ENCODE measurements around the gene DTWD2. TPM values are rescaled to one million over a fixed set of nuclear protein-coding genes. Genes with fewer than 3 reads are reported as not detected.

Gene DTWD2
- total RNA-seq, 4 donors from 2014 or later, result 17.6 to 37.8 (median 28.8) TPM

DNA sequence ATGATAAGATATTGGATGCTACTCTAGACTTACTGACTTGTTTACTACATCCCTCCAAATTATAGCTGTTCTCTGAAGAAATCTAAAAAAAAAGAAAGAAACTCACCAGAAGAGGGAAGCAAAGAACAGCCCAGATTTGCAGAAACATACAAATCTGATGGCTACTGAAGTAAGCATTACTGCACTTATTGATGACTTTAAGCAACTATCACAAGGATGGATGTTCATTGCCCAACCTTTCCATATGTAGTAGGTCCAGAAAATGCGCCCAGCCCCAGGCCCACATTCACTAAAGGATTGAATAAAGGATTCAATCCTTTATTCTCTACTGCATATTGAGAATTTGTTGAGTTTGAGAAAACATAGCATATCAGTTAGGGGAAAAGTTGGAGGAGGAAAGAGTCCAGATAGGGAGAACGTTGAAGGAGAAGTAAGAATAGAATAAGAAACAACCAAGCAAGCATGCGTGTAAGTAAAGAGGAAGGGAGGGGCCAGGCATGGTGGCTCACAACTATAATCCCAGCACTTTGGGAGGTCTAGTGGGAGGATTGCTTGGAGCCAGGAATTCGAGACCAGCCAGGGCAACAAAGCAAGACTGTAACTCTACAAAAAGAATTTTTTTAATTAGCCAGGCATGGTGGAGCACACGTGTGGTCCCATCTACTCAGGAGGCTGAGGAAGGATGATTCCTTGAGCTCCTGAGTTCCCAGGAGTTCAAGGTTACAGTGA is 33.8 kb upstream of the DTWD2 start:
- WGBS, 2 donors, result 65 to 66% methylated on average over 5 of the region's 5 CpGs
- DNase-seq, result no peak
- Histone ChIP-seq H3K27me3 (no peaks in the 10 kb centered on the region), H3K9me3 (no peaks in the 10 kb centered on the region), H3K4me1 (no peaks in the 10 kb centered on the region), H3K36me3 (no peaks in the 10 kb centered on the region), H3K4me3 (replicated peaks in 1 of 3) (no peak overlapping the region), H3K27ac (no peak overlapping the region)
- TF ChIP-seq POLR2A (IDR thresholded peaks at IDR 0.05), result no peak
- TF ChIP-seq, protein P1, sequence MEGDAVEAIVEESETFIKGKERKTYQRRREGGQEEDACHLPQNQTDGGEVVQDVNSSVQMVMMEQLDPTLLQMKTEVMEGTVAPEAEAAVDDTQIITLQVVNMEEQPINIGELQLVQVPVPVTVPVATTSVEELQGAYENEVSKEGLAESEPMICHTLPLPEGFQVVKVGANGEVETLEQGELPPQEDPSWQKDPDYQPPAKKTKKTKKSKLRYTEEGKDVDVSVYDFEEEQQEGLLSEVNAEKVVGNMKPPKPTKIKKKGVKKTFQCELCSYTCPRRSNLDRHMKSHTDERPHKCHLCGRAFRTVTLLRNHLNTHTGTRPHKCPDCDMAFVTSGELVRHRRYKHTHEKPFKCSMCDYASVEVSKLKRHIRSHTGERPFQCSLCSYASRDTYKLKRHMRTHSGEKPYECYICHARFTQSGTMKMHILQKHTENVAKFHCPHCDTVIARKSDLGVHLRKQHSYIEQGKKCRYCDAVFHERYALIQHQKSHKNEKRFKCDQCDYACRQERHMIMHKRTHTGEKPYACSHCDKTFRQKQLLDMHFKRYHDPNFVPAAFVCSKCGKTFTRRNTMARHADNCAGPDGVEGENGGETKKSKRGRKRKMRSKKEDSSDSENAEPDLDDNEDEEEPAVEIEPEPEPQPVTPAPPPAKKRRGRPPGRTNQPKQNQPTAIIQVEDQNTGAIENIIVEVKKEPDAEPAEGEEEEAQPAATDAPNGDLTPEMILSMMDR (IDR thresholded peaks at IDR 0.05), result peak in 4 of 6 experiments; percentile 19 to 54 (median 48)
- intact Hi-C loops (cut with DNase I), result no loop called here

DNA sequence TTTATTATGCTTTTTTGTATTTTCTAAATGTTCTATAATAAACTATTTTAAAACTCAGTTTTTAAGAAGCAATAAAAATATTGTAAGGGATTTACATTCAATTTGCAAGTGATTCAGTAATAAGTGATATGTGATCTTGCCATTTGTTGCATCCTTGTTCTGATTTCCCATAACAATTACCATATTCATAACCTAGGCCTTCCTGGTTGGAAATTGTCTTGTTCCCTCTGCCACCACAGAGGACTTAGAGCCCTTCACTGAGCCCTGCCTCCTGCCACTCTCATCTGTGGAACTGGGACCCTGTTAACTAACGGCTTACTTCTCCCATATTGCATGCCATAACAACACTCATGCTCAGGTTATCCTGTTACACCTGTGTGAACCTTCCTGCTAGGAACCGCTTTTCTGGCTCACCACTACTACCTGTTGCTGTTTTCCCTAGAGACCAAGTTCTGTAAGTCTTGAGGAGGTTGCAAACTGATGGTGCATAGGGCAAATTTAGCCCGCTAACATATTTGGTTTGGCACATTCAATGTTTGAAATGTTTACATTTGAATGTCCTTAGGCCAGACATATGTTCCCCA is 32.9 kb upstream of the DTWD2 start:
- TF ChIP-seq POLR2A (IDR thresholded peaks at IDR 0.05), result no peak
- TF ChIP-seq, protein P1 (IDR thresholded peaks at IDR 0.05), result no peak
- no peak for DNase-seq
- Histone ChIP-seq H3K36me3 (no peaks in the 10 kb centered on the region), H3K27me3 (no peaks in the 10 kb centered on the region), H3K9me3 (no peaks in the 10 kb centered on the region), H3K27ac (no peak overlapping the region), H3K4me1 (no peaks in the 10 kb centered on the region), H3K4me3 (replicated peaks in 1 of 3) (no peak overlapping the region)
- intact Hi-C loops (cut with DNase I), result no loop called here
- WGBS, 2 donors, result 92 to 97% methylated on average over 3 of the region's 3 CpGs

DNA sequence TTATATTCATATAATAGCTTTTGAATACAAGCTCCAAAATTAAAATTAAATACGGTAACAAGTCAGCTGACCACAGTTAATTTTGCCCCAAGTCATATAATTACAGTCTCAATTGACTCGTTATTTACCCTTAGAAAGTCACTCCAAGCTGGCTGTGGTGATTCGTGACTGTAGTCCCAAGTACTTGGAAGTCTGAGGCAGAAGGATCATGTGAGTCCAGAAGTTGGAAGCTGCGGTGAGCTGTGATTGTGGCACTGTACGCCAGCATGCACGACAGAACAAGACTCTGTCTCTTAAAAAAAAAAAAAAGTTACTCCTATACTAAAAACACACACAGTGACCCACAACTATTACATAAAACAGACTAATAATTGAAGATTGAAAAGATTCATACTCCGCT is 31.6 kb upstream of the DTWD2 start:
- intact Hi-C loops (cut with DNase I), result no loop called here
- no peaks in the 10 kb centered on the region for H3K36me3 ChIP-seq
- 29 to 47% methylated on average over 7 of the region's 7 CpGs for WGBS, 2 donors
- peak; percentile 45 to 61 for DNase-seq
- TF ChIP-seq, protein P1 (IDR thresholded peaks at IDR 0.05), result no peak
- TF ChIP-seq POLR2A (IDR thresholded peaks at IDR 0.05), result no peak
- H3K4me3 ChIP-seq (replicated peaks in 1 of 3), result no peak overlapping the region
- no peaks in the 10 kb centered on the region for H3K9me3 ChIP-seq
- peak overlapping the region in 2 of 3 donors; percentile 22 to 24 for H3K27ac ChIP-seq
- no peaks in the 10 kb centered on the region for H3K4me1 ChIP-seq
- no peaks in the 10 kb centered on the region for H3K27me3 ChIP-seq

DNA sequence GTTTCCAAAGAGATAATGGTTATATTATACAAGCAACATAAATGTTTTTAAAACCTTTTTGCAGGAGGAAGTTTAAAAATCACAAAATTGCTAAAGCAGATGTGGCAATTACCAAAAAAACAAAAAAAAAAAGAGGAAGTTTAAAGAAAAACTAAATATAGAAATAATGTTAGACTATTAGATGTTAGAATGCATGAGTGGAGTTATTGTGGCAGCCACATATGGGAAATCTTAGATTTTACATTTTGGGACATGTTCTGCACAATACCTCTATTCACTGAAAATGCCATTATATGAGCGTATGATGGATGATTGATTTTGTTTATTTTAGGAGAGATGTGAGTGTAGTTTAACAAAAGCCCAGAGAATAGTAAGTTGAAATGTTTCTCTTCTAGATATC is 31.2 kb upstream of the DTWD2 start:
- peak overlapping the region in 2 of 3 donors; percentile 22 to 24 for H3K27ac ChIP-seq
- no peaks in the 10 kb centered on the region for H3K4me1 ChIP-seq
- no peak for TF ChIP-seq POLR2A (IDR thresholded peaks at IDR 0.05)
- TF ChIP-seq, protein P1 (IDR thresholded peaks at IDR 0.05), result no peak
- H3K36me3 ChIP-seq, result no peaks in the 10 kb centered on the region
- WGBS, 2 donors, result 34 to 38% methylated on average over 1 of the region's 1 CpG
- H3K9me3 ChIP-seq, result no peaks in the 10 kb centered on the region
- intact Hi-C loops (cut with DNase I), result no loop called here
- no peak for DNase-seq
- no peaks in the 10 kb centered on the region for H3K27me3 ChIP-seq
- H3K4me3 ChIP-seq (replicated peaks in 1 of 3), result no peak overlapping the region

DNA sequence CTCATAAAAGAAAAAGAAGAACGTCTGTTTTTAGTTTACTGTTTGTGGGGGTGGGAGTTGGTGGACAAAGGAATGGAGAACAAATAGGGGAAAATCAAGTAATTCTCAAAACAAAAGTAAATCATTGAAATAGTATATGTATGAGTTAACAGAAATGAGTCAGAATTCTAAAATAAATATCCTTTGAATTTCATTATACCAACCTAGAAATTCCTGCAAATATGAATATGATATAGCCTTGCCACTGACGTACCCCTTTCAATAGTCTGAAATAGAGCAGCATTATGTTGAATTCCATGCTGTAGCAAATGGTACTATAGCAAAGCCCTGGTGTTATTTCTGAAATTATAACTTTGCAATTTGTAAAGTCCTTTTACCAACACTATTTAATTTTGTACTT is 29.6 kb upstream of the DTWD2 start:
- no peak for TF ChIP-seq POLR2A (IDR thresholded peaks at IDR 0.05)
- TF ChIP-seq, protein P1 (IDR thresholded peaks at IDR 0.05), result no peak
- DNase-seq, result no peak
- Histone ChIP-seq H3K27me3 (no peaks in the 10 kb centered on the region), H3K9me3 (no peaks in the 10 kb centered on the region), H3K4me1 (no peaks in the 10 kb centered on the region), H3K4me3 (replicated peaks in 1 of 3) (no peak overlapping the region), H3K36me3 (no peaks in the 10 kb centered on the region), H3K27ac (no peak overlapping the region)
- intact Hi-C loops (cut with DNase I), result no loop called here
- WGBS, 2 donors, result 86 to 88% methylated on average over 2 of the region's 2 CpGs
